SJCRH30 (cell line): ENCODE measurements around the gene OR5K1. TPM values are rescaled to one million over a fixed set of nuclear protein-coding genes. Genes with fewer than 3 reads are reported as not detected.

ENCODE experiments used
- DNase-seq, 2 experiments: peaks; one replicate each; pipeline ENCODE4 v3.0.0-alpha.2; 2015 to 2020
- H3K27ac ChIP-seq: fragments of 250-450 bp; sonication (Bioruptor Pico); 2 replicates; pipeline ENCODE4 v1.5.1; 2020; ENCODE audit warnings: mild to moderate bottlenecking, moderate library complexity
- H3K27me3 ChIP-seq: fragments of 250-450 bp; sonication (Bioruptor Pico); 2 replicates; pipeline ENCODE4 v1.5.1; 2020; ENCODE audit warnings: mild to moderate bottlenecking, moderate library complexity
- H3K36me3 ChIP-seq: fragments of 250-450 bp; sonication (Bioruptor Pico); 2 replicates; pipeline ENCODE4 v1.5.1; 2020; ENCODE audit warnings: mild to moderate bottlenecking, moderate library complexity
- H3K4me1 ChIP-seq: fragments of 250-450 bp; sonication (Bioruptor Pico); 2 replicates; pipeline ENCODE4 v1.5.1; 2020; ENCODE audit warnings: mild to moderate bottlenecking, moderate library complexity
- H3K4me3 ChIP-seq: fragments of 250-450 bp; sonication (Bioruptor Pico); 2 replicates; pipeline ENCODE4 v1.5.1; 2020; ENCODE audit warnings: mild to moderate bottlenecking, moderate library complexity
- H3K9me3 ChIP-seq: fragments of 250-450 bp; sonication (Bioruptor Pico); replicated peaks from 2 replicates; pipeline ENCODE4 v1.5.1; 2020; ENCODE audit warnings: mild to moderate bottlenecking, moderate library complexity
- total RNA-seq: library from RNA; depleted of rRNA; stranded (reverse); fragments of >200 nt; shearing (Covaris generic); gene quantifications from 2 replicates; pipeline ENCODE4 v1.2.3, GENCODE V29; 2014; rRNA removed

The OR5K1 gene
- total RNA-seq = not detected in 2 replicates

DNA sequence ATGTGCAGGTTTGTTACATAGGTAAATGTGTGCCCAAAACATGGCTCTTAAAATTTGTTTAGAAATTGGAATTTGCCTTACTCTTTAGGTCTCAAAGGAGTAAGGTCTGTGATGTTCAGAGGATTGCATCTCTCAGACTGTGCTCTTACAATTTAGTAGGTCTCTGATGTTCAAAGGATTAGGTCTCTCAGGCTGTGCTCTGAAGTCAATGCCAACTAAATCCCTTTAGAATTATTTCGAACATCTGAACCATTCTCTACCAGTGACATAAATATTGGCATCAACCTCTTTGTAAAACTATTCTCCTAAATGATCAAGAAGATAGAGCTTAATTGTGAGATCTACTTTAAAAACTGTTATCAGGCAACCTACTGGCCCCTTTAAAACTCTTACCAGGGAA lies at the start of gene OR5K1:
OR5K1 (plus strand) TSS at position 301 of the 400 bp plus-strand sequence. CDS start 6,376 bp downstream, outside the sequence.
- Histone ChIP-seq H3K27me3 (no peaks in the 10 kb centered on the region), H3K36me3 (no peaks in the 10 kb centered on the region), H3K4me3 (no peak within 1 kb of the TSS), H3K4me1 (no peaks in the 10 kb centered on the region), H3K9me3 (no peaks in the 10 kb centered on the region; the same call in 1 of the 2 replicates), H3K27ac (no peak within 1 kb of the TSS)
- DNase-seq = no peak

GRCh38 chr3:98432575-98432974 lies 30.4 kb upstream of the OR5K1 start:
- no peak for DNase-seq
- Histone ChIP-seq H3K9me3 (no peaks in the 10 kb centered on the region), H3K36me3 (no peaks in the 10 kb centered on the region), H3K4me1 (no peaks in the 10 kb centered on the region), H3K4me3 (no peak overlapping the region), H3K27me3 (no peaks in the 10 kb centered on the region), H3K27ac (no peak overlapping the region)

GRCh38 chr3:98433764-98434163 lies 29.2 kb upstream of the OR5K1 start:
- Histone ChIP-seq H3K27ac (no peak overlapping the region), H3K36me3 (no peaks in the 10 kb centered on the region)

GRCh38 chr3:98434412-98434811 lies 28.6 kb upstream of the OR5K1 start:
- H3K27me3 ChIP-seq = no peaks in the 10 kb centered on the region
- H3K4me3 ChIP-seq = no peak overlapping the region
- H3K36me3 ChIP-seq = no peaks in the 10 kb centered on the region
- no peaks in the 10 kb centered on the region for H3K9me3 ChIP-seq
- DNase-seq = no peak
- no peak overlapping the region for H3K27ac ChIP-seq
- no peaks in the 10 kb centered on the region for H3K4me1 ChIP-seq

More at GRCh38 chr3:98433764-98434163, 29.2 kb upstream of the OR5K1 start:
- DNase-seq = no peak
- H3K4me1 ChIP-seq = no peaks in the 10 kb centered on the region
- no peaks in the 10 kb centered on the region for H3K9me3 ChIP-seq
- no peaks in the 10 kb centered on the region for H3K27me3 ChIP-seq
- H3K4me3 ChIP-seq = no peak overlapping the region

DNA sequence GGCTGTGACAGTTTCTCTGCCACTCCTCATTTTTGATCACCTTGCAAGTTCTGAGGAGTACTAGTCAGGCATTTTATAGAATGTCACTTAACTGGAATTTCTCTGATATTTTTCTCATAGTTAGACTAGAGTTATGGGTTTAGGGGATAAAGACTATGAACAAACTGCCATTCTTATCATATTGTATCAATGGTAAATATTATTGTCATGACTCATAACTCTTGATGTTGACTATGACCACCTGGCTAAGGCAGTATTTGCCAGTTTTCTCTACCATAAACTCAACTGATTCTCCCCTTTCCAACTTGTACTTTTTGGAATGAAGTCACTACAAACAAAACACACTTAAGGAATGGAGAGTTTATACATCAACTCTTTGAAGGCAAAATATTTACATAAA lies 22.7 kb upstream of the OR5K1 start:
- no peaks in the 10 kb centered on the region for H3K27me3 ChIP-seq
- no peaks in the 10 kb centered on the region for H3K36me3 ChIP-seq
- no peak for DNase-seq
- H3K9me3 ChIP-seq = no peaks in the 10 kb centered on the region
- H3K4me1 ChIP-seq = no peaks in the 10 kb centered on the region
- H3K27ac ChIP-seq = no peak overlapping the region
- H3K4me3 ChIP-seq = no peak overlapping the region

- Histone ChIP-seq H3K4me1 (no peaks in the 10 kb centered on the region), H3K9me3 (no peaks in the 10 kb centered on the region; the same call in 1 of the 2 replicates), H3K27me3 (no peaks in the 10 kb centered on the region), H3K36me3 (no peaks in the 10 kb centered on the region), H3K27ac (no peak overlapping the region), H3K4me3 (no peak overlapping the region)
- DNase-seq = no peak
Measured at GRCh38 chr3:98445949-98446406, 17.0 kb upstream of the OR5K1 start.

DNA sequence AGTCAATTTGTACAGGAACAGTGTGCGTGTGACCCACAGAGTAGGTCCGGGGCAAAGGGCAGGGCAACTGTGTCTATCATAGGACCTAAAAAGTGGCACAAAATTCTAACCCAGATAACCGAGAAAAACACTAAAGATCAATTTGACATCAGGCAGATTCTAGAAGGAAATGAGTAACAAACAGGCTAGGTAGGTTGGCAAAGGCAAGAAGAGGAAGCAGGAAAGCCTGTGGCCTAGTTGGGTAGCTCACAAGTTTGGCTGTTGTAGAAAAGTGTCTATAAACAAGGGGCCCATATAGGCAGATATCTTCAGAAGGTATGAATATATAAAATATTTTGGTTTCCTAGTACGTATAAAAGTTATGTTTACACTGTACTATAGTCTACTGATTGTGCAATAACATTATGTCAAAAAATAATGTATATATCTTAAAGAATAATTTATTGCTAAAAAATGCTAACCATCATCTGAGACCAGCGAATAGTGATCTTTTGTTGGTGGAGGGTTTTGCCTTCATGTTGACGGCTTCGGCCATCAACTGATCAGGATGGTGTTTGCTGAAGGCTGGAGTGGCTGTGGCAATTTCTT lies 13.3 kb upstream of the OR5K1 start:
- H3K27ac ChIP-seq = no peak overlapping the region
- H3K27me3 ChIP-seq = no peaks in the 10 kb centered on the region
- H3K9me3 ChIP-seq = no peaks in the 10 kb centered on the region; the same call in 1 of the 2 replicates
- no peaks in the 10 kb centered on the region for H3K36me3 ChIP-seq
- H3K4me1 ChIP-seq = no peaks in the 10 kb centered on the region
- DNase-seq = no peak
- H3K4me3 ChIP-seq = no peak overlapping the region

DNA sequence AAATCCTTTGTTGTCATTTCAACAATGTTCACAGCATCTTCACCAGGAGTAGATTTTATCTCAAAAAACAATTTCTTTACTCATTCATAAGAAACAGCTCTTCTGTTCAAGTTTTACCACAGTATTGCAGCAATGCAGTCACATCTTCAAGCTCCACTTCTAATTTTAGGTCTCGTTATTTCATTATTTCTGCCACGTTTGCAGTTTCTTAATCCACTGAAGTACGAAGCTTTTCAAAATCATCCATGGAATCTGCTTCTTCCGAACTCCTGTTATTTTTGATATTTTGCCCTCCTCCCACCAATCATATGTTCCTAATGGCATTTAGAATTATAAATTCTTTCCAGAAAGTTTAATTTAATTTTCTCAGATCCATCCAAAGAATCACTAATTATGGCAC lies 12.6 kb upstream of the OR5K1 start:
- H3K36me3 ChIP-seq = no peaks in the 10 kb centered on the region
- no peak for DNase-seq
- H3K27me3 ChIP-seq = no peaks in the 10 kb centered on the region
- H3K4me3 ChIP-seq = no peak overlapping the region
- no peaks in the 10 kb centered on the region for H3K4me1 ChIP-seq
- no peak overlapping the region for H3K27ac ChIP-seq
- no peaks in the 10 kb centered on the region; the same call in 1 of the 2 replicates for H3K9me3 ChIP-seq

GRCh38 chr3:98453827-98454226 lies 9.2 kb upstream of the OR5K1 start:
- DNase-seq = no peak

DNA sequence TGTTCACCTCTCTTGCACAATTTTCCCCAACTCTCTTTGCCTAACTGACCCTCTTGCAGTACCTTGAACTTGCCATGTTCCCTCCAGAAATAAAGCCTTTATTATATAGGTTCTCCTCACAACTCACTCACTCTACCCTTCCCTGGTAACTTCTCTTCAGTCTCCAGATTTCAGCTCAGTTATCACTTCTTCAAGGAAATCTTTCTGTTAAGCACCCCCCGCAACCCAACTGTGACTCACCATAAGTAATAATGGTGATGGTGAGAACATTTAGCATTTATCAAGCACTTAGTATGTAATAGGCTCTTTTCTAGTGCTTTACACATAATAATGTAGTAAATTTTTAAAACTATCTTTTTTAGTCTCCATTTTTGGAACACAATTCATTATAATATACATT lies 8.1 kb upstream of the OR5K1 start:
- Histone ChIP-seq H3K27me3 (no peaks in the 10 kb centered on the region), H3K4me3 (no peak overlapping the region), H3K9me3 (no peaks in the 10 kb centered on the region; the same call in 1 of the 2 replicates), H3K36me3 (no peaks in the 10 kb centered on the region), H3K4me1 (no peaks in the 10 kb centered on the region), H3K27ac (no peak overlapping the region)
- no peak for DNase-seq

More at GRCh38 chr3:98453827-98454226, 9.2 kb upstream of the OR5K1 start:
- Histone ChIP-seq H3K4me1 (no peaks in the 10 kb centered on the region), H3K27me3 (no peaks in the 10 kb centered on the region), H3K36me3 (no peaks in the 10 kb centered on the region), H3K27ac (no peak overlapping the region), H3K9me3 (no peaks in the 10 kb centered on the region; the same call in 1 of the 2 replicates), H3K4me3 (no peak overlapping the region)

GRCh38 chr3:98457543-98457942 lies 5.5 kb upstream of the OR5K1 start:
- H3K27ac ChIP-seq = no peak overlapping the region
- H3K9me3 ChIP-seq = no peaks in the 10 kb centered on the region; the same call in 1 of the 2 replicates
- no peak overlapping the region for H3K4me3 ChIP-seq
- no peaks in the 10 kb centered on the region for H3K36me3 ChIP-seq
- no peaks in the 10 kb centered on the region for H3K27me3 ChIP-seq
- no peaks in the 10 kb centered on the region for H3K4me1 ChIP-seq
- DNase-seq = peak in 1 of 2 experiments; percentile 6

- H3K4me1 ChIP-seq = no peaks in the 10 kb centered on the region
Measured at GRCh38 chr3:98460220-98460619, 2.8 kb upstream of the OR5K1 start.

GRCh38 chr3:98482717-98483482 lies 19.9 kb downstream of the OR5K1 start:
- DNase-seq = peak; percentile 34 to 50
- no peaks in the 10 kb centered on the region for H3K36me3 ChIP-seq
- H3K9me3 ChIP-seq = no peaks in the 10 kb centered on the region
- H3K4me3 ChIP-seq = no peak overlapping the region
- H3K4me1 ChIP-seq = no peaks in the 10 kb centered on the region
- H3K27ac ChIP-seq = no peak overlapping the region
- H3K27me3 ChIP-seq = no peaks in the 10 kb centered on the region

More at GRCh38 chr3:98460220-98460619, 2.8 kb upstream of the OR5K1 start:
- H3K9me3 ChIP-seq = no peaks in the 10 kb centered on the region; the same call in 1 of the 2 replicates
- DNase-seq = no peak
- H3K27ac ChIP-seq = no peak overlapping the region
- H3K27me3 ChIP-seq = no peaks in the 10 kb centered on the region
- H3K4me3 ChIP-seq = no peak overlapping the region
- H3K36me3 ChIP-seq = no peaks in the 10 kb centered on the region

DNA sequence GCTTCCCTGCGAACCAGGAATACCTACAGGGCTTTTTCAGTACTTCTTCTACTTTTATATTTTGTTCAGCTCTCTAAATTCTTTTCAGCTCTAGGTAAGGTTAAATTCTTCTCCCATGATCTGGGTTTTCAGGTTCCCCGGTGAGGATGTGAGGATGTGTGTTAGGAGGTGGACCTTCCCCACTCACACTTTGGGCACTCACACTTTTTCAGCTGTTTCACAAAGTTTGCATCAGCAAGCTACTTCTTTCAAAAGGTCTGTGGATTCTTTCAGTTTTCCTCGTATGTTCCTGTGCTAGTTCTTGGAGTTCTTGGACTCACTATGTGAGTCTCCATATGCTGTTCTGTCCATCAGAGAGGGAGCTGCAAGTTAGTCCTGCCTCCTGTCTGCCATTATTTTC lies 20.6 kb downstream of the OR5K1 start:
- no peak for DNase-seq
- no peaks in the 10 kb centered on the region for H3K4me1 ChIP-seq
- H3K27ac ChIP-seq = no peak overlapping the region
- no peaks in the 10 kb centered on the region for H3K9me3 ChIP-seq
- no peak overlapping the region for H3K4me3 ChIP-seq
- H3K27me3 ChIP-seq = no peaks in the 10 kb centered on the region
- H3K36me3 ChIP-seq = no peaks in the 10 kb centered on the region

DNA sequence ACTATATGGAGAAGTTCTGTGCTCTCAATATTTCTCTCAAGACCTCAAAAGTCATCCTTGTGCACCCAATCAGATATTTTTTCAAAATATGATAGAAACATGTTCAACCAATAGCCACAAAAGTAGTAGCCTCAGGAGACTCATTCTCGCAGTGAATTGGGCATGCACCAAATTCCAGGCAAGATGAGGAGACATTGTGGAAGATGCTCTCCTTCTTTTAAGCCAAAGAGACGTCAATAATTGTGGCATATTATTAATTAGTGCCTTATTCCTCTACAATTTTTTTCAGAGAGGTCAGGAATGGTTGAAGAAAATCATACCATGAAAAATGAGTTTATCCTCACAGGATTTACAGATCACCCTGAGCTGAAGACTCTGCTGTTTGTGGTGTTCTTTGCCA lies 34.4 kb downstream of the OR5K1 start, which contains the start of gene OR5K2:
OR5K2 (plus strand) TSS at position 301 of the 400 bp plus-strand sequence; CDS start at position 301, 0 bp downstream.
- Histone ChIP-seq H3K27me3 (no peaks in the 10 kb centered on the region), H3K27ac (no peak within 1 kb of the TSS), H3K4me1 (peaks cover 6% of the 10 kb centered on the region), H3K9me3 (no peaks in the 10 kb centered on the region), H3K4me3 (no peak within 1 kb of the TSS), H3K36me3 (no peaks in the 10 kb centered on the region)
- DNase-seq = no peak
